NB4 (cell line): ENCODE data around the gene MFSD11.
A peak's percentile ranks its signal among the peaks of the same experiment; 100 is the strongest.

Experiments used
- DNase-seq: peaks from one replicate; pipeline ENCODE4 v3.0.0; 2010; ENCODE audit warnings: low read depth
- H3K4me3 ChIP-seq: one replicate; pipeline ENCODE4 v1.5.1; 2011; ENCODE audit warnings: mild to moderate bottlenecking, low read depth, low read length, moderate library complexity
- MYC ChIP-seq: IDR thresholded peaks from 2 replicates; pipeline ENCODE4 v1.6.1; 2011; ENCODE audit warnings: low read depth, low read length
- POLR2A ChIP-seq: IDR thresholded peaks from 2 replicates; pipeline ENCODE4 v1.6.1; 2011; ENCODE audit warnings: mild to moderate bottlenecking; ENCODE audit not compliant: insufficient read length; ENCODE audit errors: extremely low read depth
- TF ChIP-seq, protein P1 (sequence below): IDR thresholded peaks from 2 replicates; pipeline ENCODE4 v1.6.1; 2011; ENCODE audit warnings: low read depth, low read length
- TF ChIP-seq, protein P2 (sequence below): IDR thresholded peaks from one replicate; pipeline ENCODE4 v1.5.1; 2012; ENCODE audit warnings: low read depth, low read length

MFSD11 gene

GRCh38 chr17:76758570-76758969 lies 20.7 kb downstream of the MFSD11 start:
- DNase-seq: no peak
- TF ChIP-seq MYC (no peak), POLR2A (no peak)
- TF ChIP-seq, protein P1, sequence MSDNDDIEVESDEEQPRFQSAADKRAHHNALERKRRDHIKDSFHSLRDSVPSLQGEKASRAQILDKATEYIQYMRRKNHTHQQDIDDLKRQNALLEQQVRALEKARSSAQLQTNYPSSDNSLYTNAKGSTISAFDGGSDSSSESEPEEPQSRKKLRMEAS: no peak
- TF ChIP-seq, protein P2, sequence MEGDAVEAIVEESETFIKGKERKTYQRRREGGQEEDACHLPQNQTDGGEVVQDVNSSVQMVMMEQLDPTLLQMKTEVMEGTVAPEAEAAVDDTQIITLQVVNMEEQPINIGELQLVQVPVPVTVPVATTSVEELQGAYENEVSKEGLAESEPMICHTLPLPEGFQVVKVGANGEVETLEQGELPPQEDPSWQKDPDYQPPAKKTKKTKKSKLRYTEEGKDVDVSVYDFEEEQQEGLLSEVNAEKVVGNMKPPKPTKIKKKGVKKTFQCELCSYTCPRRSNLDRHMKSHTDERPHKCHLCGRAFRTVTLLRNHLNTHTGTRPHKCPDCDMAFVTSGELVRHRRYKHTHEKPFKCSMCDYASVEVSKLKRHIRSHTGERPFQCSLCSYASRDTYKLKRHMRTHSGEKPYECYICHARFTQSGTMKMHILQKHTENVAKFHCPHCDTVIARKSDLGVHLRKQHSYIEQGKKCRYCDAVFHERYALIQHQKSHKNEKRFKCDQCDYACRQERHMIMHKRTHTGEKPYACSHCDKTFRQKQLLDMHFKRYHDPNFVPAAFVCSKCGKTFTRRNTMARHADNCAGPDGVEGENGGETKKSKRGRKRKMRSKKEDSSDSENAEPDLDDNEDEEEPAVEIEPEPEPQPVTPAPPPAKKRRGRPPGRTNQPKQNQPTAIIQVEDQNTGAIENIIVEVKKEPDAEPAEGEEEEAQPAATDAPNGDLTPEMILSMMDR: no peak
- no peak overlapping the region for H3K4me3 ChIP-seq

- TF ChIP-seq, protein P2: no peak
- TF ChIP-seq MYC (no peak), POLR2A (no peak)
- TF ChIP-seq, protein P1: no peak
- peak overlapping the region; percentile 1 for H3K4me3 ChIP-seq
- DNase-seq: peak; percentile 83
Measured at GRCh38 chr17:76772842-76773525, 35.1 kb downstream of the MFSD11 start.

- DNase-seq: no peak
- TF ChIP-seq, protein P2: no peak
- TF ChIP-seq, protein P1: no peak
- TF ChIP-seq MYC (no peak), POLR2A (no peak)
- H3K4me3 ChIP-seq: no peak overlapping the region
Measured at GRCh38 chr17:76775021-76775600, 37.2 kb downstream of the MFSD11 start.

GRCh38 chr17:76781056-76781982 lies 43.4 kb downstream of the MFSD11 start:
- peak; percentile 10 for DNase-seq
- no peak overlapping the region for H3K4me3 ChIP-seq
- TF ChIP-seq, protein P2: peak; percentile 2
- TF ChIP-seq MYC: no peak

- TF ChIP-seq, protein P2: no peak
- TF ChIP-seq MYC (no peak), POLR2A (no peak)
- DNase-seq: no peak
- H3K4me3 ChIP-seq: no peak overlapping the region
Measured at GRCh38 chr17:76783146-76783545, 45.2 kb downstream of the MFSD11 start.
